GM23248 (cell line): Measurements from ENCODE around the gene MDGA2. TPM values are rescaled to one million over a fixed set of nuclear protein-coding genes. Genes with fewer than 3 reads are reported as not detected.
A peak's percentile ranks its signal among the peaks of the same experiment; 100 is the strongest.
"Not testable (repeated sequence)": the region's sequence is repeated elsewhere in the genome, so short reads cannot be mapped to it uniquely, and the experiment has no call there.

Experiments used
- DNase-seq: peaks from one replicate; pipeline ENCODE4 v3.0.0-alpha.2; 2015
- H2AFZ ChIP-seq: fragments of 200-600 bp; sonication (generic); 2 replicates; pipeline ENCODE4 v1.6.1; 2016; ENCODE audit warnings: antibody characterized with exemption
- H3F3A ChIP-seq: fragments of 200-600 bp; sonication (generic); 2 replicates; pipeline ENCODE4 v1.6.1; 2016; ENCODE audit warnings: mild to moderate bottlenecking, antibody characterized with exemption, mixed run types; ENCODE audit not compliant: insufficient read depth
- H3K27ac ChIP-seq: fragments of 200-600 bp; sonication (generic); 2 replicates; pipeline ENCODE4 v1.5.1; 2016; ENCODE audit warnings: mild to moderate bottlenecking
- H3K27me3 ChIP-seq: fragments of 200-600 bp; sonication (generic); replicated peaks from 2 replicates; pipeline ENCODE4 v1.6.1; 2016; ENCODE audit warnings: mild to moderate bottlenecking; ENCODE audit not compliant: insufficient read depth
- H3K36me3 ChIP-seq: fragments of 200-600 bp; sonication (generic); 2 replicates; pipeline ENCODE4 v1.6.1; 2016; ENCODE audit warnings: low read depth, mild to moderate bottlenecking
- H3K4me1 ChIP-seq: fragments of 200-600 bp; sonication (generic); 2 replicates; pipeline ENCODE4 v1.6.1; 2016; ENCODE audit warnings: mild to moderate bottlenecking; ENCODE audit not compliant: insufficient read depth
- H3K4me2 ChIP-seq: fragments of 200-600 bp; sonication (generic); one replicate; pipeline ENCODE4 v1.6.1; 2016; ENCODE audit warnings: mild to moderate bottlenecking; ENCODE audit not compliant: unreplicated experiment
- H3K4me3 ChIP-seq: fragments of 200-600 bp; sonication (generic); 2 replicates; pipeline ENCODE4 v1.5.1; 2016; ENCODE audit warnings: mild to moderate bottlenecking
- H3K79me2 ChIP-seq: fragments of 200-600 bp; sonication (generic); 2 replicates; pipeline ENCODE4 v1.6.1; 2016; ENCODE audit warnings: mild to moderate bottlenecking; ENCODE audit not compliant: insufficient read depth
- H3K9ac ChIP-seq: fragments of 200-600 bp; sonication (generic); 2 replicates; pipeline ENCODE4 v1.6.1; 2016; ENCODE audit warnings: mild to moderate bottlenecking
- H3K9me2 ChIP-seq: fragments of 200-600 bp; sonication (generic); 2 replicates; pipeline ENCODE4 v1.6.1; 2016; ENCODE audit warnings: mixed run types, mild to moderate bottlenecking, moderate library complexity; ENCODE audit not compliant: insufficient read depth
- H3K9me3 ChIP-seq: fragments of 200-600 bp; sonication (generic); one replicate; pipeline ENCODE4 v1.6.1; 2017; ENCODE audit warnings: low read depth
- H4K20me1 ChIP-seq: fragments of 200-600 bp; sonication (generic); 2 replicates; pipeline ENCODE4 v1.6.0; 2016; ENCODE audit not compliant: insufficient read depth
- EZH2 ChIP-seq: fragments of 200-600 bp; sonication (generic); IDR thresholded peaks from 2 replicates; pipeline ENCODE4 v1.6.1; 2018; ENCODE audit warnings: antibody characterized with exemption, mild to moderate bottlenecking; ENCODE audit not compliant: insufficient read depth, poor library complexity, severe bottlenecking
- EZH2phosphoT487 ChIP-seq: fragments of 200-600 bp; sonication (generic); IDR thresholded peaks from 2 replicates; pipeline ENCODE4 v1.6.1; 2018; ENCODE audit warnings: antibody characterized with exemption, moderate library complexity, mild to moderate bottlenecking, low read depth; ENCODE audit not compliant: insufficient read depth
- WGBS, 2 experiments: methylation state at CpG; one replicate each; pipeline ENCODE4 v1.1.6; 2015 to 2017; ENCODE audit warnings: low lambda C conversion rate in 2 of 2, low coverage in 1 of 2; ENCODE audit errors: missing lambda C conversion rate in 2 of 2; 5-methylcytosine and 5-hydroxymethylcytosine counted together
- in situ Hi-C: fragments of 300-500 bp; cut with MboI; formaldehyde crosslinking; loops from 2 replicates; pipeline ENCODE4 v1.15.0; 2020
- polyA plus RNA-seq: library from polyadenylated mRNA; unstranded; fragments of >200 nt; fragmentation: Nextera tagmentation; extraction: Ambion mirVana; gene quantifications from 2 replicates; pipeline ENCODE4 v1.2.1, GENCODE V29; 2016
- total RNA-seq: library from RNA; depleted of rRNA; stranded (reverse); fragments of >200 nt; shearing (Covaris generic); gene quantifications from 2 replicates; pipeline ENCODE4 v1.2.3, GENCODE V29; 2014

Gene MDGA2
- total and polyA plus RNA-seq, 2 experiments from 2014 or later, result not detected

- H3K9me3 ChIP-seq, result no peaks in the 10 kb centered on the region
- H3K9ac ChIP-seq, result no peak overlapping the region
- no peaks in the 10 kb centered on the region for H3K27me3 ChIP-seq
- no peaks in the 10 kb centered on the region for H3K9me2 ChIP-seq
- no peak for TF ChIP-seq EZH2phosphoT487
- TF ChIP-seq EZH2, result no peak
- H3K36me3 ChIP-seq, result no peaks in the 10 kb centered on the region
- 18 to 40% methylated on average over 2 of the region's 2 CpGs for WGBS, 2 experiments
- H2AFZ ChIP-seq, result no peak overlapping the region
- H4K20me1 ChIP-seq, result no peaks in the 10 kb centered on the region
- no peak overlapping the region for H3K27ac ChIP-seq
- no peaks in the 10 kb centered on the region for H3K4me1 ChIP-seq
- H3F3A ChIP-seq, result no peaks in the 10 kb centered on the region
- DNase-seq, result peak; percentile 30
- in situ Hi-C loops, result no loop called here
- H3K4me2 ChIP-seq, result no peak overlapping the region
- no peaks in the 10 kb centered on the region for H3K79me2 ChIP-seq
- H3K4me3 ChIP-seq, result no peak overlapping the region
Measured at GRCh38 chr14:47191700-47192099, 483.7 kb downstream of the MDGA2 start.

GRCh38 chr14:47189911-47190484 is 485.4 kb downstream of the MDGA2 start:
- no peaks in the 10 kb centered on the region for H3K36me3 ChIP-seq
- H3K9ac ChIP-seq, result no peak overlapping the region
- 56 to 61% methylated on average over 5 of the region's 5 CpGs for WGBS, 2 experiments
- TF ChIP-seq EZH2, result no peak
- no peaks in the 10 kb centered on the region for H3K9me2 ChIP-seq
- H3K4me3 ChIP-seq, result no peak overlapping the region
- no peaks in the 10 kb centered on the region for H3K9me3 ChIP-seq
- H3F3A ChIP-seq, result no peaks in the 10 kb centered on the region
- H3K27ac ChIP-seq, result no peak overlapping the region
- H2AFZ ChIP-seq, result no peak overlapping the region
- H3K4me2 ChIP-seq, result no peak overlapping the region
- no peaks in the 10 kb centered on the region for H3K4me1 ChIP-seq
- no peaks in the 10 kb centered on the region for H3K27me3 ChIP-seq
- H4K20me1 ChIP-seq, result no peaks in the 10 kb centered on the region
- in situ Hi-C loops, result no loop called here
- no peak for DNase-seq
- H3K79me2 ChIP-seq, result no peaks in the 10 kb centered on the region

- no peaks in the 10 kb centered on the region for H3K9me2 ChIP-seq
- TF ChIP-seq EZH2phosphoT487, result no peak
- no peak for TF ChIP-seq EZH2
- peak; percentile 31 for DNase-seq
- H2AFZ ChIP-seq, result no peak overlapping the region
- no peak overlapping the region for H3K4me2 ChIP-seq
- no peak overlapping the region for H3K27ac ChIP-seq
- no peaks in the 10 kb centered on the region for H3K4me1 ChIP-seq
- H3K27me3 ChIP-seq, result no peaks in the 10 kb centered on the region
- H3K4me3 ChIP-seq, result no peak overlapping the region
- H3K79me2 ChIP-seq, result no peaks in the 10 kb centered on the region
- H3K36me3 ChIP-seq, result no peaks in the 10 kb centered on the region
- H3F3A ChIP-seq, result no peaks in the 10 kb centered on the region
- 0 to 3% methylated on average over 2 of the region's 2 CpGs for WGBS, 2 experiments
- no peaks in the 10 kb centered on the region for H3K9me3 ChIP-seq
- no peak overlapping the region for H3K9ac ChIP-seq
- no peaks in the 10 kb centered on the region for H4K20me1 ChIP-seq
- in situ Hi-C loops, result no loop called here
Measured at GRCh38 chr14:47186486-47186885, 488.9 kb downstream of the MDGA2 start.

- H3K9ac ChIP-seq, result no peak overlapping the region
- H3K9me2 ChIP-seq, result no peaks in the 10 kb centered on the region
- no peaks in the 10 kb centered on the region for H4K20me1 ChIP-seq
- no peak overlapping the region for H3K4me2 ChIP-seq
- no peaks in the 10 kb centered on the region for H3K4me1 ChIP-seq
- H3K4me3 ChIP-seq, result no peak overlapping the region
- H3K9me3 ChIP-seq, result no peaks in the 10 kb centered on the region
- DNase-seq, result no peak
- no peak for TF ChIP-seq EZH2
- TF ChIP-seq EZH2phosphoT487, result no peak
- WGBS, 2 experiments, result 31 to 50% methylated on average over 1 of the region's 1 CpG
- no peak overlapping the region for H2AFZ ChIP-seq
- H3K36me3 ChIP-seq, result no peaks in the 10 kb centered on the region
- in situ Hi-C loops, result no loop called here
- H3K27ac ChIP-seq, result no peak overlapping the region
- H3K27me3 ChIP-seq, result no peaks in the 10 kb centered on the region
- no peaks in the 10 kb centered on the region for H3K79me2 ChIP-seq
- H3F3A ChIP-seq, result no peaks in the 10 kb centered on the region
Measured at GRCh38 chr14:47179906-47180305, 495.5 kb downstream of the MDGA2 start.

GRCh38 chr14:47171896-47172295 is 503.5 kb downstream of the MDGA2 start:
- H3K4me2 ChIP-seq, H3K9ac ChIP-seq, in situ Hi-C loops, H3K4me1 ChIP-seq, H3K4me3 ChIP-seq, H3K27me3 ChIP-seq, H3K79me2 ChIP-seq, H3K9me2 ChIP-seq, H3K27ac ChIP-seq, H2AFZ ChIP-seq, DNase-seq, H3K36me3 ChIP-seq, H4K20me1 ChIP-seq, H3K9me3 ChIP-seq, H3F3A ChIP-seq: not testable (repeated sequence)
- 65 to 69% methylated on average over 10 of the region's 10 CpGs for WGBS, 2 experiments
